HEK293 (cell line): ENCODE results near the gene MAP7.

Experiments used
- CTCF ChIA-PET: fragments of 350-600 bp; formaldehyde crosslinking; extraction: SDS; loops from one replicate; lab custom pipeline; 2021; ENCODE audit warnings: antibody characterized with exemption; lab: Yijun Ruan, JAX
- POLR2A ChIA-PET: fragments of 300-600 bp; formaldehyde crosslinking; extraction: SDS; loops from one replicate; lab custom pipeline; 2020; ENCODE audit warnings: antibody characterized with exemption, inconsistent platforms; lab: Yijun Ruan, JAX
- H3K27ac ChIP-seq: fragments of 200-500 bp; sonication (Bioruptor generic); 2 replicates; pipeline ENCODE4 v1.5.1; 2014; ENCODE audit warnings: low read depth, low read length, control low read depth, inconsistent platforms; ENCODE audit errors: extremely low read depth
- H3K36me3 ChIP-seq, 2 experiments: fragments of 200-500 bp in 1 of 2; sonication (Bioruptor generic) in 1 of 2; 1 replicate in 1 of 2; 2 replicates in 1 of 2; pipeline ENCODE4 v1.5.1; 2014 to 2017; ENCODE audit warnings: inconsistent platforms in 2 of 2, low read length in 2 of 2; ENCODE audit not compliant: control insufficient read depth in 2 of 2, insufficient read depth in 1 of 2
- H3K4me1 ChIP-seq: fragments of 200-500 bp; sonication (Bioruptor generic); 2 replicates; pipeline ENCODE4 v1.5.1; 2014; ENCODE audit warnings: mild to moderate bottlenecking, low read length, inconsistent platforms; ENCODE audit not compliant: control insufficient read depth, insufficient read depth
- H3K4me3 ChIP-seq: 2 replicates; pipeline ENCODE4 v1.5.1; 2011; ENCODE audit warnings: low read depth, mild to moderate bottlenecking, control low read depth, low read length, moderate library complexity
- H3K9me3 ChIP-seq: fragments of 200-500 bp; sonication (Bioruptor generic); 2 replicates; pipeline ENCODE4 v1.5.1; 2014; ENCODE audit warnings: low read depth, low read length, inconsistent platforms; ENCODE audit not compliant: control insufficient read depth, insufficient read depth
- HOXA7 ChIP-seq: sonication (generic); formaldehyde crosslinking; IDR thresholded peaks from 2 replicates; pipeline ENCODE4 v1.8.1; 2022; ENCODE audit warnings: missing genetic modification reagents, borderline replicate concordance
- PRDM6 ChIP-seq: fragments of 450-650 bp; formaldehyde crosslinking; IDR thresholded peaks from 2 replicates; pipeline ENCODE4 v1.5.1; 2017; ENCODE audit warnings: missing biosample characterization, missing genetic modification characterization
- SP7 ChIP-seq: fragments of 450-650 bp; formaldehyde crosslinking; IDR thresholded peaks from 2 replicates; pipeline ENCODE4 v1.5.1; 2016; ENCODE audit warnings: missing biosample characterization, missing genetic modification characterization
- YY1 ChIP-seq: fragments of 450-650 bp; formaldehyde crosslinking; IDR thresholded peaks from 2 replicates; pipeline ENCODE4 v1.5.1; 2018; ENCODE audit warnings: missing biosample characterization, missing genetic modification characterization
- ZNF148 ChIP-seq: fragments of 450-650 bp; formaldehyde crosslinking; IDR thresholded peaks from 2 replicates; pipeline ENCODE4 v1.5.0; 2017; ENCODE audit warnings: missing biosample characterization, missing genetic modification characterization, borderline replicate concordance
- ZNF184 ChIP-seq: fragments of 450-650 bp; IDR thresholded peaks from 2 replicates; pipeline ENCODE4 v1.5.1; 2018; ENCODE audit warnings: missing biosample characterization, mild to moderate bottlenecking, missing genetic modification characterization
- ZNF202 ChIP-seq: fragments of 450-650 bp; formaldehyde crosslinking; IDR thresholded peaks from 2 replicates; pipeline ENCODE4 v1.5.1; 2016; ENCODE audit warnings: missing biosample characterization, missing genetic modification characterization, borderline replicate concordance
- ZNF433 ChIP-seq: fragments of 450-650 bp; formaldehyde crosslinking; IDR thresholded peaks from 2 replicates; pipeline ENCODE4 v1.5.1; 2016; ENCODE audit warnings: missing biosample characterization, missing genetic modification characterization, low read depth
- ZNF549 ChIP-seq: fragments of 450-650 bp; IDR thresholded peaks from 2 replicates; pipeline ENCODE4 v1.5.1; 2018; ENCODE audit warnings: missing biosample characterization, missing genetic modification characterization, mild to moderate bottlenecking, inconsistent platforms, moderate library complexity
- ZNF555 ChIP-seq: fragments of 450-650 bp; formaldehyde crosslinking; conservative IDR thresholded peaks from 2 replicates; pipeline ENCODE4 v1.5.1; 2017; ENCODE audit warnings: missing biosample characterization, mild to moderate bottlenecking, missing genetic modification characterization, inconsistent platforms
- ZNF621 ChIP-seq: fragments of 450-650 bp; formaldehyde crosslinking; IDR thresholded peaks from 2 replicates; pipeline ENCODE4 v1.5.1; 2017; ENCODE audit warnings: missing biosample characterization, missing genetic modification characterization
- ZNF692 ChIP-seq: fragments of 450-650 bp; formaldehyde crosslinking; IDR thresholded peaks from 2 replicates; pipeline ENCODE4 v1.5.1; 2016; ENCODE audit warnings: missing biosample characterization, missing genetic modification characterization
- ZNF747 ChIP-seq: fragments of 450-650 bp; formaldehyde crosslinking; IDR thresholded peaks from 2 replicates; pipeline ENCODE4 v1.5.1; 2016; ENCODE audit warnings: missing biosample characterization, missing genetic modification characterization
- ZNF791 ChIP-seq: fragments of 450-650 bp; formaldehyde crosslinking; IDR thresholded peaks from 2 replicates; pipeline ENCODE4 v1.5.1; 2016; ENCODE audit warnings: missing biosample characterization, missing genetic modification characterization
- ZSCAN5A ChIP-seq: fragments of 450-650 bp; formaldehyde crosslinking; IDR thresholded peaks from 2 replicates; pipeline ENCODE4 v1.5.1; 2016; ENCODE audit warnings: missing biosample characterization, missing genetic modification characterization

The MAP7 gene

GRCh38 chr6:136333824-136334464, 216.3 kb downstream of the MAP7 start:
- H3K36me3 ChIP-seq, result no peaks in the 10 kb centered on the region
- H3K4me1 ChIP-seq, result no peaks in the 10 kb centered on the region
- CTCF ChIA-PET, result interaction anchor here (1.0 to 1.4 kb wide), 2 partner anchors 10 to 214 kb away, joined by 3 to 4 read pairs; no protein-coding TSS in a partner anchor
- TF ChIP-seq ZNF184 (no peak), ZNF549 (no peak), ZSCAN5A (no peak), ZNF555 (no peak), ZNF433 (tag by site-specific recombination) (no peak), ZNF747 (tag by site-specific recombination) (no peak), ZNF791 (tag by site-specific recombination) (no peak), PRDM6 (tag by site-specific recombination) (no peak), ZNF621 (tag by site-specific recombination) (no peak)
- TF ChIP-seq, all 188 proteins: peak for 0
- Histone ChIP-seq H3K27ac (no peak overlapping the region), H3K9me3 (no peaks in the 10 kb centered on the region), H3K4me3 (no peak overlapping the region)
- POLR2A ChIA-PET, result no interaction called here

- Histone ChIP-seq H3K27ac (no peak overlapping the region), H3K36me3 (no peaks in the 10 kb centered on the region), H3K9me3 (no peaks in the 10 kb centered on the region), H3K4me1 (no peaks in the 10 kb centered on the region)
- CTCF ChIA-PET, result interaction anchor here (2.6 kb wide), 1 partner anchor 14 kb away, joined by 14 read pairs; no protein-coding TSS in a partner anchor
- POLR2A ChIA-PET, result interaction anchor here (3.1 kb wide), 1 partner anchor 42 kb away, joined by 9 read pairs; the partner anchor contains the start of gene BCLAF1
- no peak for TF ChIP-seq ZNF202 (tag by site-specific recombination)
- no peak for TF ChIP-seq HOXA7 (CRISPR knock-in tag)
- no peak for TF ChIP-seq ZNF148 (tag by site-specific recombination)
- TF ChIP-seq SP7 (tag by site-specific recombination), result no peak
- no peak for TF ChIP-seq ZNF621 (tag by site-specific recombination)
- TF ChIP-seq ZNF692 (tag by site-specific recombination), result no peak
- TF ChIP-seq YY1 (tag by site-specific recombination), result no peak
- TF ChIP-seq, all 188 proteins: peak for 0
- no peak overlapping the region for H3K4me3 ChIP-seq
Measured at GRCh38 chr6:136331461-136331860, 218.8 kb downstream of the MAP7 start.
